ENCODE measurements around the gene NSRP1.
"Not testable (repeated sequence)": the region's sequence is repeated elsewhere in the genome, so short reads cannot be mapped to it uniquely, and the experiment has no call there.

NSRP1 gene

DNA sequence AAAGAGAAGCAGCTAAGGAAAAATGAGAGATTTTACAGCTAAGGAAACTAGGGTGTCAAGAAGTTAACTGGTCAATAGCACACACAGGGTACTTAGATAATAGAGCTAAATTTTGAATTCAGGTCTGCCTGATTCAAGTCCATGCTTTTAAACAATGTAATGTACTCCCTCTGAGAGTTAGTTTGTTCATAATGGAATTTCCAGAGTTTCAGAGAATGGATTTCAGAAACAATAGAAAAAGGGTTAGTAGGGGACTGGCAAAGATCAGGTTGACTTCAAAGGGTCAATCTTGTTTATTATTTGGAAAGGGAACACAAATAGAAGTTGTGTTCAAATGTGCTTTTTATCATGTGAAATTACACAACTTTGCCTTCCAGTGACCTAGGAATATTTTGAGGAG lies 17.9 kb downstream of the NSRP1 start:
- peaks cover 19% of the 10 kb centered on the region for H3K79me2 ChIP-seq (ENCODE audit: low read length)
- H3K9me2 ChIP-seq (replicated peaks; ENCODE audit: insufficient read depth, low read length), result no peaks in the 10 kb centered on the region
- H3K27me3 ChIP-seq (replicated peaks; ENCODE audit: insufficient read depth, low read length), result no peaks in the 10 kb centered on the region
- no peak overlapping the region for H3K9ac ChIP-seq (ENCODE audit: low read length)
- DNase-seq, result no peak
- no peaks in the 10 kb centered on the region for H3K4me1 ChIP-seq (ENCODE audit: low read length)
- no peak overlapping the region for H3K4me3 ChIP-seq (ENCODE audit: low read length)
- no peaks in the 10 kb centered on the region for H3K9me3 ChIP-seq (replicated peaks; ENCODE audit: insufficient read depth, low read length)
- no peak overlapping the region for H2AFZ ChIP-seq (ENCODE audit: low read length)
- no peaks in the 10 kb centered on the region for H4K20me1 ChIP-seq (ENCODE audit: insufficient read depth, low read length)
- H3K27ac ChIP-seq (ENCODE audit: low read length), result no peak overlapping the region
- no peaks in the 10 kb centered on the region for H3K36me3 ChIP-seq (replicated peaks; ENCODE audit: insufficient read depth, low read length)
- no peaks in the 10 kb centered on the region for H3F3A ChIP-seq (ENCODE audit: insufficient read depth, low read length)
- no peak for TF ChIP-seq EZH2 (optimal IDR thresholded peaks at IDR 0.05; ENCODE audit: low read depth, low read length)
- TF ChIP-seq EZH2phosphoT487 (IDR thresholded peaks at IDR 0.05; ENCODE audit: low read length), result no peak
- TF ChIP-seq, protein P1, sequence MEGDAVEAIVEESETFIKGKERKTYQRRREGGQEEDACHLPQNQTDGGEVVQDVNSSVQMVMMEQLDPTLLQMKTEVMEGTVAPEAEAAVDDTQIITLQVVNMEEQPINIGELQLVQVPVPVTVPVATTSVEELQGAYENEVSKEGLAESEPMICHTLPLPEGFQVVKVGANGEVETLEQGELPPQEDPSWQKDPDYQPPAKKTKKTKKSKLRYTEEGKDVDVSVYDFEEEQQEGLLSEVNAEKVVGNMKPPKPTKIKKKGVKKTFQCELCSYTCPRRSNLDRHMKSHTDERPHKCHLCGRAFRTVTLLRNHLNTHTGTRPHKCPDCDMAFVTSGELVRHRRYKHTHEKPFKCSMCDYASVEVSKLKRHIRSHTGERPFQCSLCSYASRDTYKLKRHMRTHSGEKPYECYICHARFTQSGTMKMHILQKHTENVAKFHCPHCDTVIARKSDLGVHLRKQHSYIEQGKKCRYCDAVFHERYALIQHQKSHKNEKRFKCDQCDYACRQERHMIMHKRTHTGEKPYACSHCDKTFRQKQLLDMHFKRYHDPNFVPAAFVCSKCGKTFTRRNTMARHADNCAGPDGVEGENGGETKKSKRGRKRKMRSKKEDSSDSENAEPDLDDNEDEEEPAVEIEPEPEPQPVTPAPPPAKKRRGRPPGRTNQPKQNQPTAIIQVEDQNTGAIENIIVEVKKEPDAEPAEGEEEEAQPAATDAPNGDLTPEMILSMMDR (IDR thresholded peaks at IDR 0.05; ENCODE audit: low read length), result no peak
- H3K4me2 ChIP-seq (ENCODE audit: low read depth, low read length), result no peak overlapping the region

DNA sequence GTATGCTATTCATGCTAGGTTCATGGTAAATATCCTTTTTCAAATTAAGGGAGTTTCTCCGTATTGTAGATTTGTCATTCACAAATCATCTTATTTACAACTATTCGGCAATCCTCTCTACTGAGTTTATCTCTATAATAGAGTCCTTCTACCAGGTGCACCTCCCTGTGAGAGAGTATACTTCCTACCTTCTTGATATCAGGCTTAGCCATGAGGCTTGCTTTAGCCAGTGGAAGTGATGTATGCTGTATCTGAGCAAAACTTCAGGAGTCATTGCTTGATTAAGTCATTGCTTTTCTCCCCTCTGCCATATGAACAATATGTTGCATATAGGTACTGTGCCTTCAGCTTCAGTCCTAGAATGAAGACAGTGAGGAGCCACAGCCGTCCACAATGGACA lies 20.5 kb downstream of the NSRP1 start:
- Histone ChIP-seq H3K79me2 (ENCODE audit: low read length) (peaks cover 17% of the 10 kb centered on the region), H3K9me3 (replicated peaks; ENCODE audit: insufficient read depth, low read length) (no peaks in the 10 kb centered on the region), H3K4me3 (ENCODE audit: low read length) (no peak overlapping the region), H3K9ac (ENCODE audit: low read length) (no peak overlapping the region), H3K36me3 (replicated peaks; ENCODE audit: insufficient read depth, low read length) (no peaks in the 10 kb centered on the region), H3K4me1 (ENCODE audit: low read length) (no peaks in the 10 kb centered on the region), H3F3A (ENCODE audit: insufficient read depth, low read length) (no peaks in the 10 kb centered on the region), H3K27ac (ENCODE audit: low read length) (no peak overlapping the region), H3K27me3 (replicated peaks; ENCODE audit: insufficient read depth, low read length) (no peaks in the 10 kb centered on the region), H2AFZ (ENCODE audit: low read length) (no peak overlapping the region), H4K20me1 (ENCODE audit: insufficient read depth, low read length) (no peaks in the 10 kb centered on the region), H3K4me2 (ENCODE audit: low read depth, low read length) (no peak overlapping the region), H3K9me2 (replicated peaks; ENCODE audit: insufficient read depth, low read length) (no peaks in the 10 kb centered on the region)
- no peak for DNase-seq
- TF ChIP-seq EZH2phosphoT487 (IDR thresholded peaks at IDR 0.05; ENCODE audit: low read length) (no peak), EZH2 (optimal IDR thresholded peaks at IDR 0.05; ENCODE audit: low read depth, low read length) (no peak)
- TF ChIP-seq, protein P1 (IDR thresholded peaks at IDR 0.05; ENCODE audit: low read length), result no peak

DNA sequence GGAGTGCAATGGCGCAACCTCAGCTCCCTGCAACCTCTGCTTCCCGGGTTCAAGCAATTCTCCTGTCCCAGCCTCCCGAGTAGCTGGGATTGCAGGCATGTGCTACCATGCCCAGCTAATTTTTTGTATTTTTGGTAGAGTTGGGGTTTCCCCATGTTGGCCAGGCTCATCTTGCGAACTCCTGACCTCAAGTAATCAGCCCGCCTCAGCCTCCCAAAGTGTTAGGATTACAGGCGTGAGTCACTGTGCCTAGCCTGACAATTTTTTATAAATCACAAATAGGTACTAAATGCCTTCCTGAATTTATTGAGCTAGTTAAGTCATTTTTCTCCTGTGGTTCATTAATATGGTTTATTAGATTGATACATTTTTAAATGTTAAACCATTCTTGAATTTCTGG lies 31.2 kb downstream of the NSRP1 start:
- not testable (repeated sequence) for H3K9me3 ChIP-seq (replicated peaks; ENCODE audit: insufficient read depth, low read length); H3K4me2 ChIP-seq (ENCODE audit: low read depth, low read length); H3K9me2 ChIP-seq (replicated peaks; ENCODE audit: insufficient read depth, low read length); H3F3A ChIP-seq (ENCODE audit: insufficient read depth, low read length); H3K4me3 ChIP-seq (ENCODE audit: low read length); H3K36me3 ChIP-seq (replicated peaks; ENCODE audit: insufficient read depth, low read length); DNase-seq; H4K20me1 ChIP-seq (ENCODE audit: insufficient read depth, low read length); H3K27ac ChIP-seq (ENCODE audit: low read length); H2AFZ ChIP-seq (ENCODE audit: low read length); H3K79me2 ChIP-seq (ENCODE audit: low read length); H3K27me3 ChIP-seq (replicated peaks; ENCODE audit: insufficient read depth, low read length); H3K9ac ChIP-seq (ENCODE audit: low read length); H3K4me1 ChIP-seq (ENCODE audit: low read length)

DNA sequence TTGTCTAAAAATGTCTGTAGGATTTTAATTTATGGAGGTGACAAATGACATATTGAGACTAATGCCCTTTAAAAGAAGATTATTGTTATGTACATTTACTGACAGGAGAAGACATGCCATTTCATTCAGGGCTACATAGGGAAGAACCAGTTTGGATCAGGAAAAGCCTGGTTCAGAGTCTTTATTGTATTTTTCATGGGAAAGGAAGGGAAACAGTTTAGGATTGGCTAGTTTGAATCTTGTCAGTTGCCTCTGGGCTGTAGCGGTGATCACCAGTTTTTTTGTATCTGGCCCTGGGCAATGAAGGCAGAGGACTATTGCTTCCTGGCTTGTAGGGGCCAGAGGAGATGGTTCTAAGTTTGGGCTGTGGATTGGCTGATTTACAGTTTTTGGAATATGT lies 31.8 kb downstream of the NSRP1 start:
- no peaks in the 10 kb centered on the region for H3K4me1 ChIP-seq (ENCODE audit: low read length)
- H3K27me3 ChIP-seq (replicated peaks; ENCODE audit: insufficient read depth, low read length), result no peaks in the 10 kb centered on the region
- H4K20me1 ChIP-seq (ENCODE audit: insufficient read depth, low read length), result no peaks in the 10 kb centered on the region
- no peak overlapping the region for H3K9ac ChIP-seq (ENCODE audit: low read length)
- no peak overlapping the region for H3K27ac ChIP-seq (ENCODE audit: low read length)
- no peak overlapping the region for H3K4me2 ChIP-seq (ENCODE audit: low read depth, low read length)
- H3K36me3 ChIP-seq (replicated peaks; ENCODE audit: insufficient read depth, low read length), result no peaks in the 10 kb centered on the region
- H3F3A ChIP-seq (ENCODE audit: insufficient read depth, low read length), result no peaks in the 10 kb centered on the region
- H3K4me3 ChIP-seq (ENCODE audit: low read length), result no peak overlapping the region
- no peaks in the 10 kb centered on the region for H3K9me2 ChIP-seq (replicated peaks; ENCODE audit: insufficient read depth, low read length)
- H3K9me3 ChIP-seq (replicated peaks; ENCODE audit: insufficient read depth, low read length), result no peaks in the 10 kb centered on the region
- TF ChIP-seq EZH2 (optimal IDR thresholded peaks at IDR 0.05; ENCODE audit: low read depth, low read length) (no peak), EZH2phosphoT487 (IDR thresholded peaks at IDR 0.05; ENCODE audit: low read length) (no peak)
- TF ChIP-seq, protein P1 (IDR thresholded peaks at IDR 0.05; ENCODE audit: low read length), result no peak
- H3K79me2 ChIP-seq (ENCODE audit: low read length), result peaks cover 4% of the 10 kb centered on the region; the same call in 1 of the 2 replicates
- no peak for DNase-seq
- H2AFZ ChIP-seq (ENCODE audit: low read length), result no peak overlapping the region
